B cell (primary cell): ENCODE results near the gene TXLNA. TPM values are rescaled to one million over a fixed set of nuclear protein-coding genes. Genes with fewer than 3 reads are reported as not detected.

Source experiments
- ATAC-seq: fragments of 200-7000 bp; cut with Tn5 transposase; one replicate; pipeline ENCODE4 v1.10.0; 2021; ENCODE audit warnings: low read depth, mild to moderate bottlenecking, moderate number of reproducible peaks, moderate library complexity
- CTCF ChIA-PET: fragments of 350-600 bp; sonication (Branson Sonifier 250); formaldehyde crosslinking; loops from one replicate; lab custom pipeline; 2021; ENCODE audit warnings: antibody characterized with exemption, inconsistent platforms; lab: Charles Lee
- POLR2A ChIA-PET: fragments of 350-600 bp; sonication (Branson Sonifier 250); formaldehyde crosslinking; loops from one replicate; lab custom pipeline; 2021; ENCODE audit warnings: antibody characterized with exemption; lab: Charles Lee
- DNase-seq: peaks from one replicate; pipeline ENCODE4 v3.0.0; 2013
- H2AFZ ChIP-seq: 2 replicates; pipeline ENCODE4 v1.6.1; 2012; ENCODE audit warnings: mild to moderate bottlenecking, low read depth, low read length; ENCODE audit not compliant: insufficient read depth, poor library complexity, severe bottlenecking
- H3K27ac ChIP-seq, 2 donors: 1 replicate in 1 of 2; 2 replicates in 1 of 2; pipeline ENCODE4 v1.5.1; 2012 to 2013; ENCODE audit warnings: low read length in 2 of 2, mild to moderate bottlenecking in 2 of 2, moderate library complexity in 1 of 2
- H3K27me3 ChIP-seq, 4 experiments: fragments of 200-600 bp in 1 of 4; sonication (generic) in 1 of 4; replicated peaks in 1 of 4; 1 replicate in 2 of 4; 2 replicates in 2 of 4; pipeline versions ENCODE4 v1.6.1 to v1.7.0; 2013 to 2016; ENCODE audit warnings: low read length in 3 of 4, mild to moderate bottlenecking in 2 of 4, mixed read lengths in 1 of 4, moderate library complexity in 1 of 4; ENCODE audit not compliant: insufficient read depth in 4 of 4, control insufficient read depth in 3 of 4; ENCODE audit errors: control extremely low read depth in 1 of 4
- H3K36me3 ChIP-seq, 2 experiments: replicated peaks in 1 of 2; 1 replicate in 1 of 2; 2 replicates in 1 of 2; pipeline versions ENCODE4 v1.6.1 to v1.7.1; 2013; ENCODE audit warnings: low read length in 1 of 2; ENCODE audit not compliant: insufficient read depth in 2 of 2, control insufficient read depth in 1 of 2; ENCODE audit errors: control extremely low read depth in 1 of 2, extremely low read depth in 1 of 2
- H3K4me1 ChIP-seq, 2 donors: fragments of 200-600 bp in 1 of 2; sonication (generic) in 1 of 2; 1 replicate in 1 of 2; 2 replicates in 1 of 2; pipeline versions ENCODE4 v1.5.1 to v1.6.1; 2013 to 2017; ENCODE audit warnings: low read length in 2 of 2; ENCODE audit not compliant: control insufficient read depth in 2 of 2, insufficient read depth in 2 of 2
- H3K4me2 ChIP-seq: replicated peaks from 2 replicates; pipeline ENCODE3; 2012; ENCODE audit warnings: mild to moderate bottlenecking, low read depth, low read length; ENCODE audit not compliant: poor library complexity, severe bottlenecking
- H3K4me3 ChIP-seq, 5 experiments: fragments of 200-600 bp in 1 of 5; sonication (generic) in 1 of 5; 1 replicate in 3 of 5; 2 replicates in 2 of 5; pipeline versions ENCODE4 v1.5.1 to v1.7.0; 2011 to 2016; ENCODE audit warnings: low read length in 4 of 5, mild to moderate bottlenecking in 4 of 5, low read depth in 2 of 5, control low read depth in 1 of 5, moderate library complexity in 1 of 5; ENCODE audit not compliant: insufficient read depth in 1 of 5; ENCODE audit errors: control extremely low read depth in 1 of 5, extremely low read depth in 1 of 5
- H3K79me2 ChIP-seq: fragments of 200-600 bp; sonication (generic); one replicate; pipeline ENCODE4 v1.6.0; 2016; ENCODE audit warnings: low read length; ENCODE audit not compliant: control insufficient read depth, insufficient read depth
- H3K9ac ChIP-seq: fragments of 200-600 bp; sonication (generic); 2 replicates; pipeline ENCODE4 v1.6.1; 2017; ENCODE audit warnings: mild to moderate bottlenecking, low read length, moderate library complexity
- H3K9me3 ChIP-seq, 3 donors: one replicate each; pipeline versions ENCODE4 v1.6.1 to v1.7.1; 2013; ENCODE audit warnings: low read length in 2 of 3; ENCODE audit not compliant: control insufficient read depth in 2 of 3, insufficient read depth in 1 of 3; ENCODE audit errors: control extremely low read depth in 1 of 3
- H4K20me1 ChIP-seq: 2 replicates; pipeline ENCODE4 v1.6.0; 2012; ENCODE audit warnings: mild to moderate bottlenecking, low read length; ENCODE audit not compliant: insufficient read depth, control insufficient read depth, poor library complexity, severe bottlenecking
- H3K27ac Mint-ChIP-seq: one replicate; pipeline ENCODE4 v1.8.0; 2021; ENCODE audit warnings: mixed read lengths
- H3K27me3 Mint-ChIP-seq: one replicate; pipeline ENCODE4 v1.8.0; 2021; ENCODE audit warnings: mixed read lengths
- H3K4me1 Mint-ChIP-seq: one replicate; pipeline ENCODE4 v1.8.0; 2021; ENCODE audit warnings: mixed read lengths
- H3K4me3 Mint-ChIP-seq: one replicate; pipeline ENCODE4 v1.8.0; 2021; ENCODE audit warnings: mixed read lengths
- H3K9me3 Mint-ChIP-seq: one replicate; pipeline ENCODE4 v1.8.0; 2022; ENCODE audit warnings: mixed read lengths; ENCODE audit not compliant: insufficient read depth
- CTCF ChIP-seq: fragments of 200-600 bp; IDR thresholded peaks from one replicate; pipeline ENCODE4 v1.8.0; 2022; ENCODE audit warnings: antibody characterized with exemption, mild to moderate bottlenecking
- EZH2 ChIP-seq: IDR thresholded peaks from 2 replicates; pipeline ENCODE4 v1.6.1; 2012; ENCODE audit warnings: borderline replicate concordance, low read depth, mild to moderate bottlenecking, moderate library complexity, low read length; ENCODE audit not compliant: insufficient read depth, poor library complexity, severe bottlenecking
- WGBS: methylation state at CpG from one replicate; pipeline ENCODE4 v1.1.5; 2013; ENCODE audit warnings: missing lambda C conversion rate; ENCODE audit not compliant: insufficient coverage; 5-methylcytosine and 5-hydroxymethylcytosine counted together
- intact Hi-C: fragments of 100-400 bp; cut with micrococcal nuclease; formaldehyde crosslinking; loops from one replicate; pipeline ENCODE4 v1.10.0; 2022
- polyA plus RNA-seq: library from polyadenylated mRNA; depleted of rRNA; stranded (reverse); fragments of >200 nt; gene quantifications from 2 replicates; pipeline ENCODE4 v1.2.3, GENCODE V29; 2012
- total RNA-seq, 2 donors: library from RNA; stranded (reverse); fragments of 120-200 nt in 1 of 2; gene quantifications; 1 replicate in 1 of 2; 2 replicates in 1 of 2; pipeline versions ENCODE4 v1.2.3 to v1.2.4, GENCODE V29; 2013 to 2022

Gene TXLNA
- total and polyA plus RNA-seq, 2 donors (not counting 1 experiment from before 2014, with no cell fraction given) = 23.0 to 38.3 TPM

- no peaks in the 10 kb centered on the region for H3K36me3 ChIP-seq
- peak overlapping the region; percentile 50 to 77 (median 69) for H3K4me3 ChIP-seq
- H3K79me2 ChIP-seq = no peaks in the 10 kb centered on the region
- DNase-seq = peak; percentile 66
- no peaks in the 10 kb centered on the region for H3K27me3 Mint-ChIP-seq
- WGBS = 3% methylated on average over 55 of the region's 55 CpGs
- peak overlapping the region; percentile 93 for H3K27ac Mint-ChIP-seq
- H3K4me2 ChIP-seq = peak overlapping the region; percentile 92
- peak overlapping the region; percentile 86 for H2AFZ ChIP-seq
- H4K20me1 ChIP-seq = no peaks in the 10 kb centered on the region
- peak overlapping the region; percentile 95 for H3K4me3 Mint-ChIP-seq
- ChIA-PET POLR2A (interaction anchor here (0.6 to 4.3 kb wide), 20 partner anchors 8 to 153 kb away, joined by 3 to 60 read pairs (median 6); partner anchors contain the start of genes BSDC1, HDAC1, LCK and MARCKSL1), CTCF (interaction anchor here (0.8 to 8.7 kb wide), 36 partner anchors 8 to 277 kb away, joined by 3 to 118 read pairs (median 6); partner anchors contain the start of genes BSDC1, DCDC2B, EIF3I and FAM167B)
- intact Hi-C loops = loop anchor here (2.0 to 5.0 kb wide), 2 partner anchors 34 to 94 kb away; partner anchors contain the start of genes DCDC2B and IQCC
- H3K4me1 ChIP-seq = peaks cover 17 to 35% of the 10 kb centered on the region in 2 donors
- H3K9me3 Mint-ChIP-seq = no peaks in the 10 kb centered on the region
- H3K9ac ChIP-seq = peak overlapping the region; percentile 76
- H3K27ac ChIP-seq = peak overlapping the region; percentile 16 to 61
- no peaks in the 10 kb centered on the region for H3K9me3 ChIP-seq
- peaks cover 22% of the 10 kb centered on the region for H3K4me1 Mint-ChIP-seq
- no peaks in the 10 kb centered on the region for H3K27me3 ChIP-seq
- ATAC-seq = peak; percentile 62
- no peak for TF ChIP-seq EZH2
- no peak for TF ChIP-seq CTCF
Observed at GRCh38 chr1:32241001-32241763, 61.7 kb downstream of the TXLNA start.
